Testis (tissue), 2 donors: ENCODE measurements around the gene ITM2C.

Experiments used
- POLR2A ChIP-seq: fragments of 450-650 bp; IDR thresholded peaks from one replicate; pipeline ENCODE4 v1.6.1; 2017; ENCODE audit warnings: antibody characterized with exemption, mild to moderate bottlenecking, moderate library complexity
- TF ChIP-seq, protein P1 (sequence below), 3 experiments: fragments of 450-650 bp in 2 of 3; fragments of 200-600 bp in 1 of 3; sonication (generic) in 1 of 3; IDR thresholded peaks; one replicate each; pipeline ENCODE4 v1.5.1; 2016 to 2019; ENCODE audit warnings: antibody characterized with exemption in 3 of 3, mild to moderate bottlenecking in 2 of 3, moderate library complexity in 1 of 3

- no peak for TF ChIP-seq POLR2A
- TF ChIP-seq, protein P1, sequence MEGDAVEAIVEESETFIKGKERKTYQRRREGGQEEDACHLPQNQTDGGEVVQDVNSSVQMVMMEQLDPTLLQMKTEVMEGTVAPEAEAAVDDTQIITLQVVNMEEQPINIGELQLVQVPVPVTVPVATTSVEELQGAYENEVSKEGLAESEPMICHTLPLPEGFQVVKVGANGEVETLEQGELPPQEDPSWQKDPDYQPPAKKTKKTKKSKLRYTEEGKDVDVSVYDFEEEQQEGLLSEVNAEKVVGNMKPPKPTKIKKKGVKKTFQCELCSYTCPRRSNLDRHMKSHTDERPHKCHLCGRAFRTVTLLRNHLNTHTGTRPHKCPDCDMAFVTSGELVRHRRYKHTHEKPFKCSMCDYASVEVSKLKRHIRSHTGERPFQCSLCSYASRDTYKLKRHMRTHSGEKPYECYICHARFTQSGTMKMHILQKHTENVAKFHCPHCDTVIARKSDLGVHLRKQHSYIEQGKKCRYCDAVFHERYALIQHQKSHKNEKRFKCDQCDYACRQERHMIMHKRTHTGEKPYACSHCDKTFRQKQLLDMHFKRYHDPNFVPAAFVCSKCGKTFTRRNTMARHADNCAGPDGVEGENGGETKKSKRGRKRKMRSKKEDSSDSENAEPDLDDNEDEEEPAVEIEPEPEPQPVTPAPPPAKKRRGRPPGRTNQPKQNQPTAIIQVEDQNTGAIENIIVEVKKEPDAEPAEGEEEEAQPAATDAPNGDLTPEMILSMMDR (IDR thresholded peaks at IDR 0.05): no peak
Observed at GRCh38 chr2:230898016-230898712, 33.4 kb downstream of the ITM2C start.
